BE2C (cell line): ENCODE results near the gene TAF6L. TPM values are rescaled to one million over a fixed set of nuclear protein-coding genes. Genes with fewer than 3 reads are reported as not detected.

Source experiments
- DNase-seq: peaks from one replicate; pipeline ENCODE4 v3.0.0-alpha.2; 2020
- H3K27me3 ChIP-seq: fragments of 250-450 bp; sonication (Bioruptor Pico); 2 replicates; pipeline ENCODE4 v1.5.1; 2020; ENCODE audit warnings: mild to moderate bottlenecking
- H3K36me3 ChIP-seq: fragments of 250-450 bp; sonication (Bioruptor Pico); 2 replicates; pipeline ENCODE4 v1.5.1; 2020; ENCODE audit warnings: mild to moderate bottlenecking
- H3K4me1 ChIP-seq: fragments of 250-450 bp; sonication (Bioruptor Pico); 2 replicates; pipeline ENCODE4 v1.5.1; 2020
- H3K4me3 ChIP-seq: 2 replicates; pipeline ENCODE4 v1.5.1; 2011; ENCODE audit warnings: low read depth, low read length
- H3K9me3 ChIP-seq: fragments of 250-450 bp; sonication (Bioruptor Pico); 2 replicates; pipeline ENCODE4 v1.5.1; 2020
- polyA plus RNA-seq: library from polyadenylated mRNA; unstranded; fragments of >200 nt; gene quantifications from one replicate; pipeline ENCODE4 v1.2.1, GENCODE V29; 2012; ENCODE audit warnings: low read depth, missing spikeins; ENCODE audit not compliant: insufficient read length, insufficient read depth
- TF ChIP-seq, protein P1 (sequence below): IDR thresholded peaks from 2 replicates; pipeline ENCODE4 v1.5.1; 2012; ENCODE audit warnings: mild to moderate bottlenecking, low read depth, low read length

The TAF6L gene, protein sequence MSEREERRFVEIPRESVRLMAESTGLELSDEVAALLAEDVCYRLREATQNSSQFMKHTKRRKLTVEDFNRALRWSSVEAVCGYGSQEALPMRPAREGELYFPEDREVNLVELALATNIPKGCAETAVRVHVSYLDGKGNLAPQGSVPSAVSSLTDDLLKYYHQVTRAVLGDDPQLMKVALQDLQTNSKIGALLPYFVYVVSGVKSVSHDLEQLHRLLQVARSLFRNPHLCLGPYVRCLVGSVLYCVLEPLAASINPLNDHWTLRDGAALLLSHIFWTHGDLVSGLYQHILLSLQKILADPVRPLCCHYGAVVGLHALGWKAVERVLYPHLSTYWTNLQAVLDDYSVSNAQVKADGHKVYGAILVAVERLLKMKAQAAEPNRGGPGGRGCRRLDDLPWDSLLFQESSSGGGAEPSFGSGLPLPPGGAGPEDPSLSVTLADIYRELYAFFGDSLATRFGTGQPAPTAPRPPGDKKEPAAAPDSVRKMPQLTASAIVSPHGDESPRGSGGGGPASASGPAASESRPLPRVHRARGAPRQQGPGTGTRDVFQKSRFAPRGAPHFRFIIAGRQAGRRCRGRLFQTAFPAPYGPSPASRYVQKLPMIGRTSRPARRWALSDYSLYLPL
- 22.0 TPM for polyA plus RNA-seq

DNA sequence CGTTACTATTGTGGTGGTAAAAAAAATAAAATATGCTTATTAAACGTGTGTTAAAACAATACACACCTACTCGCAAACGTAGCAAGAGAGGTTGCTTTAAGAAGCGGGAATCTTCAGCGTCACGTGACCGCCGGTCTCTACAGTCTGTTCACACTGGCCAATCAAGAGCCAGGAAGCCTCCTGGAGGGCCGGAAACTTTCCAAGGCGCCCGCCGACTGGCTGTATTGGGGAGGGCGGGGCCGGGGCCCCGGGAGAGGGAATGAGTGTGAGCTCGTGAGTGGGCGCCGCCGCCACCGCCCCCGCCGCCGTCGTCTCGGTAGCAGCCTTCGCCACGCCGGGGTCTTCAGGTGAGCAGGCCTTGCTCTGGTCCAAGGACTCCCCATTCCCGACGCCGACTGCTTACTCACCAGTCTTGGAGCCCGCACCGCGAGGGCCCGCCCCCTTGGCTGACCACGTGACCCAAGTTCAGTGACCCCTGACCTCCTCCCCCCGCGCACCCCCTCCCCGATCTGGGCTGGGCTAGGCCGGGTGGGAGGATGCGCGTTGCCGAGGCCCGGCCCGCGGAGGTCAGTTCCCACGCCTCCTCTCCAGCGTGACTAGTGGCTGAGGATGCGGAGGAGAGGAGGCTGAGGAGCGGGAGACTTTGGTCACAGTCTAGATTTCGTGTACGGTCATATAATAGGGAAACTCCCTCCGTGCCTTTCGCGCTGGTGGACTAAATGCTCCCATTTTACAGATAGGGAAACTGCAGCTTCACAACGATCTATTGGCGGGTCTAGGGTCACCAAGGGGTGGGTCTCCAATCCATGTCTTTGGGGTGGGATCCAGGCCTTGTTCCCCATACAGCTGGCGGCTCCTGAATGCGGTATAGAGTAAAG is at the start of gene TAF6L:
Gene TAF6L (plus strand): TSS at position 253 of the 878 bp plus-strand sequence. CDS start 4,388 bp downstream, outside the sequence.
- TF ChIP-seq, protein P1, sequence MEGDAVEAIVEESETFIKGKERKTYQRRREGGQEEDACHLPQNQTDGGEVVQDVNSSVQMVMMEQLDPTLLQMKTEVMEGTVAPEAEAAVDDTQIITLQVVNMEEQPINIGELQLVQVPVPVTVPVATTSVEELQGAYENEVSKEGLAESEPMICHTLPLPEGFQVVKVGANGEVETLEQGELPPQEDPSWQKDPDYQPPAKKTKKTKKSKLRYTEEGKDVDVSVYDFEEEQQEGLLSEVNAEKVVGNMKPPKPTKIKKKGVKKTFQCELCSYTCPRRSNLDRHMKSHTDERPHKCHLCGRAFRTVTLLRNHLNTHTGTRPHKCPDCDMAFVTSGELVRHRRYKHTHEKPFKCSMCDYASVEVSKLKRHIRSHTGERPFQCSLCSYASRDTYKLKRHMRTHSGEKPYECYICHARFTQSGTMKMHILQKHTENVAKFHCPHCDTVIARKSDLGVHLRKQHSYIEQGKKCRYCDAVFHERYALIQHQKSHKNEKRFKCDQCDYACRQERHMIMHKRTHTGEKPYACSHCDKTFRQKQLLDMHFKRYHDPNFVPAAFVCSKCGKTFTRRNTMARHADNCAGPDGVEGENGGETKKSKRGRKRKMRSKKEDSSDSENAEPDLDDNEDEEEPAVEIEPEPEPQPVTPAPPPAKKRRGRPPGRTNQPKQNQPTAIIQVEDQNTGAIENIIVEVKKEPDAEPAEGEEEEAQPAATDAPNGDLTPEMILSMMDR: no peak
- H3K27me3 ChIP-seq: no peaks in the 10 kb centered on the region
- H3K9me3 ChIP-seq: no peaks in the 10 kb centered on the region
- peak; percentile 94 for DNase-seq
- H3K36me3 ChIP-seq: no peaks in the 10 kb centered on the region
- peak within 1 kb of the TSS; percentile 67 for H3K4me3 ChIP-seq
- H3K4me1 ChIP-seq: no peaks in the 10 kb centered on the region

DNA sequence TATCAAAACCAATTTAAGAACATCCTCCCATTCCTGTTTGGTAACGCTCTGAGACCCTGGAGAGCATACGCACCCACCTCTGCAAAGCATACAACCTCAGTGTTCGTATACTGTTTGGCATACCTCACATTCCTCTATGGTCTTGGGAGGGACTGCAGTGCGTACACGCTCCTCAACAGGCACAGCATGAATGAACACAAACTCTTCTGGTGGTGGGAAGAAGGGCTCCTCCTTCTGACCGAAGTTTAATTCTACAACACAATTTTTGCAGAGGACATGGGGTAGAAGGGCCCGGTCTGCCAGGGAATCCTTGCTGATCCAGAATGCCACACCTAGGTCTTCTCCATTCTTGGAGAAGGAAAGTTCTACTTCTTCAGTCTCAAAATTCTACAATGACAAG is 49.2 kb upstream of the TAF6L start:
- H3K27me3 ChIP-seq: no peaks in the 10 kb centered on the region
- no peaks in the 10 kb centered on the region for H3K9me3 ChIP-seq
- TF ChIP-seq, protein P1: peak; percentile 12; the same call in 1 of the 2 replicates
- no peak overlapping the region for H3K4me3 ChIP-seq
- H3K36me3 ChIP-seq: peaks cover 64% of the 10 kb centered on the region
- H3K4me1 ChIP-seq: no peaks in the 10 kb centered on the region
- no peak for DNase-seq

DNA sequence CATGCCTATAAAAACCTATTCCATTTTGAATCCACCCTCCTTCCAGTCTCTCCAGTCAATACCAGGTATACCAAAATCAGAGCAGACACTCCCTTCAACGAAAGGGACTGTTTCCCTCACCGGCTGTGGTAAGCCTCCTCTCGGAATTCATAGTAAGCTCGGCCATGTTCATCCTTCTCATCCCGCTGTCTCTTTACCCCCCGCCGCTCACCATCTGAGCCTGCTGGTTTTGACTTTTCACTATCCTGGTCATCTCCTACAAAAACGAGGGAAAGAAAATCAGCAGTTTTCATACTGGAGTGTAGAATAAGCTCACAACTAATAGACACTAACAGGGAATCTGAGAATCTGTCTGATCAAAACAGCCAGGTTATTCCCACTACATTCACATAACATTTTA is 47.0 kb upstream of the TAF6L start:
- TF ChIP-seq, protein P1: no peak
- H3K36me3 ChIP-seq: peaks cover 45% of the 10 kb centered on the region
- no peaks in the 10 kb centered on the region for H3K9me3 ChIP-seq
- peak overlapping the region; percentile 91 for H3K4me3 ChIP-seq
- H3K27me3 ChIP-seq: no peaks in the 10 kb centered on the region
- H3K4me1 ChIP-seq: no peaks in the 10 kb centered on the region
- no peak for DNase-seq

DNA sequence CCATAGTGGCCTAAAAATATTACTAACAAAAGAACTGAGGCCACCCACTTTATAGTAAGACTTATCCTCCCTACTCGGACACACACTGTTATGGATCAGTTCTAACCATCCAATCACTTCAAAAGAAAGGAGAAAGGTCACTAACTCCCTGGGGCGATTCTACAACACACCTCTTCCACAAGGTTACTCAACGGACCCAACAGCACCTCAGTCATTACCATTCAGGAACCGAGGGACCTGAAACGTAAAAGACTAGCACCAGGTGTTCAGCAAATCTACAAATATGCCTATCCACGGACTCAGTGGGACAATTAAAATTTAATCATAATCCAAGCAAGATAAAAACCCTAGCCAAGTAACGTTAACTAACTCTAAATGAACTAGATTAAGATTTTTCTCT is 45.5 kb upstream of the TAF6L start:
- Histone ChIP-seq H3K9me3 (no peaks in the 10 kb centered on the region), H3K4me3 (peak overlapping the region; percentile 91), H3K4me1 (no peaks in the 10 kb centered on the region), H3K36me3 (peaks cover 35% of the 10 kb centered on the region), H3K27me3 (no peaks in the 10 kb centered on the region)
- TF ChIP-seq, protein P1: no peak
- DNase-seq: no peak

DNA sequence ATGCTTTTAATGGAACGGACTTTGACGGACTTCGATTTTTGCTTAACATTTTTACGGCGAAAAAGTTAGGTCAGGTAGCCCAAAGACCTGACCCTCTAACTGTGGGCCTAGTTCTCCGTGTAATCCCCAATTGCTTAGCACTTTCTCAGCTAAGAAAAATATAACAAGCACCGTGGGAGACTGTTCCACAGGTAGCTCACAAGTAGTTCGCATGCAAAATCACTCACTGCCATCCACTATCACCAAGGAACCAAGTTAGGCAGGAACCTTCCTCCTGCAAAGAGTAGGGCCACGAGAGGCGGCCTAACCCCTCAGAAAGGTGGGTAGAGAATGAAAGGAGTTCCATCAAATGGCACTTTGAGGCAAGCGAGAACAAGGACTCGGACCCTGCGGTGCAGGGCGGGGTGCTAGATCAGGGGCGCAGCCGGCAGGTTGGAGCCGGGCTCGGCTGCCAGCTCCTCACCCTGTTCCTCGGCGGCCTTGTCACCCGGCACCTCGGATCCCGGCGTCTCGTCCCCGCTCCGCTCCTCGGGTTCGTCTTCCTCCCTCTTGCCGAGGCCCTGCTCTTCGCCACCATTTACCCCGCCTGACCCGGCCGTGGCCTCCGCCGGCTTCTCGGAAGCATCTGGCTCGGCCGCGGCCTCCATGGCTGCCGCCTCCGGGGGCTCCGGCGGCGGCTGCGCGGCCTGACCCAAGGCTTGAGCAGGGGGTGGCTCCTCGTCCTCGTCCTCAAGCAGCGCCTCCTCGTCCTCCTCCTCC is 44.9 kb upstream of the TAF6L start:
- H3K27me3 ChIP-seq: no peaks in the 10 kb centered on the region
- DNase-seq: no peak
- peak overlapping the region; percentile 91 for H3K4me3 ChIP-seq
- H3K9me3 ChIP-seq: no peaks in the 10 kb centered on the region
- H3K4me1 ChIP-seq: no peaks in the 10 kb centered on the region
- TF ChIP-seq, protein P1: no peak
- peaks cover 31% of the 10 kb centered on the region for H3K36me3 ChIP-seq
